ENCODE measurements around the gene PFDN1. TPM values are rescaled to one million over a fixed set of nuclear protein-coding genes. Genes with fewer than 3 reads are reported as not detected.

Gene PFDN1
- total RNA-seq, 6 experiments from 2014 or later, result 9.8 to 30.8 (median 14.7) TPM

DNA sequence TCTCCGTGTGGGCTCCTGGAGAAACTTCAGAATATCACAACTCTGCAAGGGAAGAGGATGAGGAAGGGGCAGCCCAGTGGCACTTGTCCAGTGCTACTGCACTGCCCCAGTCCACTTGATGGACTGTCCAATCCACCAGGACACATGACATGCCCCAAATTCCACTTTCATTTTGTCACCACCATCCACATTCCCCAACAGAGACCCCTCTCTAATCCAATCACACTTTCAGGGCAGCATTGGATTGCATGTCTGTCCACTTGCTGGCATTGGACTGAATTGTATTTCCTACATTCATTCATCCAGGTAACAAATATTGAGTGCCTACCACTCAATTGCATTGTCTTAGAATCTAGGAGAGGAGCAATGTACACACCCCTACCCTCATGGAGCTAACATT, 28.7 kb upstream of the PFDN1 start:
- Histone ChIP-seq H3K27ac (no peak overlapping the region), H3K27me3 (no peaks in the 10 kb centered on the region), H3K4me1 (peaks cover 0 to 16% (median 0%) of the 10 kb centered on the region in 4 donors), H3K36me3 (no peaks in the 10 kb centered on the region), H3K4me3 (no peak overlapping the region), H3K9me3 (no peaks in the 10 kb centered on the region)
- intact Hi-C loops (cut with DNase I), result no loop called here
- ATAC-seq, result no peak
- 83% methylated on average over 1 of the region's 1 CpG for WGBS (ENCODE audit: insufficient coverage, low coverage, low lambda C conversion rate, missing lambda C conversion rate)
- TF ChIP-seq, protein P1, sequence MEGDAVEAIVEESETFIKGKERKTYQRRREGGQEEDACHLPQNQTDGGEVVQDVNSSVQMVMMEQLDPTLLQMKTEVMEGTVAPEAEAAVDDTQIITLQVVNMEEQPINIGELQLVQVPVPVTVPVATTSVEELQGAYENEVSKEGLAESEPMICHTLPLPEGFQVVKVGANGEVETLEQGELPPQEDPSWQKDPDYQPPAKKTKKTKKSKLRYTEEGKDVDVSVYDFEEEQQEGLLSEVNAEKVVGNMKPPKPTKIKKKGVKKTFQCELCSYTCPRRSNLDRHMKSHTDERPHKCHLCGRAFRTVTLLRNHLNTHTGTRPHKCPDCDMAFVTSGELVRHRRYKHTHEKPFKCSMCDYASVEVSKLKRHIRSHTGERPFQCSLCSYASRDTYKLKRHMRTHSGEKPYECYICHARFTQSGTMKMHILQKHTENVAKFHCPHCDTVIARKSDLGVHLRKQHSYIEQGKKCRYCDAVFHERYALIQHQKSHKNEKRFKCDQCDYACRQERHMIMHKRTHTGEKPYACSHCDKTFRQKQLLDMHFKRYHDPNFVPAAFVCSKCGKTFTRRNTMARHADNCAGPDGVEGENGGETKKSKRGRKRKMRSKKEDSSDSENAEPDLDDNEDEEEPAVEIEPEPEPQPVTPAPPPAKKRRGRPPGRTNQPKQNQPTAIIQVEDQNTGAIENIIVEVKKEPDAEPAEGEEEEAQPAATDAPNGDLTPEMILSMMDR (IDR thresholded peaks at IDR 0.05), result no peak
- no peak for TF ChIP-seq POLR2A (IDR thresholded peaks at IDR 0.05)
- no peak for DNase-seq

GRCh38 chr5:140329739-140330481, 27.0 kb upstream of the PFDN1 start:
- Histone ChIP-seq H3K27me3 (no peaks in the 10 kb centered on the region), H3K9me3 (no peaks in the 10 kb centered on the region), H3K4me1 (peaks cover 0 to 10% (median 0%) of the 10 kb centered on the region in 4 donors), H3K4me3 (no peak overlapping the region), H3K36me3 (no peaks in the 10 kb centered on the region), H3K27ac (no peak overlapping the region)
- intact Hi-C loops (cut with DNase I), result no loop called here
- DNase-seq (no peak), ATAC-seq (peak; percentile 26 to 55 (median 42))
- 33% methylated on average over 2 of the region's 5 CpGs for WGBS (ENCODE audit: insufficient coverage, low coverage, low lambda C conversion rate, missing lambda C conversion rate)
- TF ChIP-seq, protein P1 (IDR thresholded peaks at IDR 0.05), result no peak
- TF ChIP-seq POLR2A (IDR thresholded peaks at IDR 0.05), result no peak

DNA sequence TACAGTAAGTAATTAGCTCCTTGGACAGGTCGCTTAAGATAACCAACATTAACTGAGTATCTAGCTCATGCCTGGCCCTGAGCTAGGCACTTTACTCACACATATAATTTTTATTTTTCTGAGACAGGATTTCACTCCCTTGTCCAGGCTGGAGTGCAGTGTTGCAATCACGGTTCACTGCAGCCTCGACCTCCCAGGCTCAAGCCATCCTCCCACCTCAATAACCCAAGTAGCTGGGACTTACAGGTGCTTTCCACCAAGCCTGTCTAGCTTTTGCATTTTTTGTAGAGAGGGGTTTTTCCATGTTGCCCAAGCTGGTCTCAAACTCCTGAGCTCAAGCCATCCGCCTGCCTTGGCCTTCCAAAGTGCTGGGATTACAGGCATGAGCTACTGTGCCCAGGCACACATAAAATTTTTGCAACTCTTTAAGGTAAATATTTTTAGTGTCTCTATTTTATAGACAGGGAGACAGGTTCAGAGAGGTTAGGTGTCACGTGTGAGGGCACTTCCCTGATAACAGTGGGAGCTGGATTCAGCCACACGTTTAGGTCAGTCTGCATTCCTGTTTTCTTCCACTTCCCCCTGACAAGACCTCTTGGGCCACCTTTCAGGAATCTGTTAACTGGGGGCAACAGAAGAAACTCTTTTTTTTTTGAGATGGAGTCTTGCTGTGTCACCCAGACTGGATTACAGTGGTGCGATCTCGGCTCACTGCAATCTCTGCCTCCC, 25.3 kb upstream of the PFDN1 start:
- no peak overlapping the region for H3K27ac ChIP-seq
- peaks cover 0 to 12% (median 0%) of the 10 kb centered on the region in 4 donors for H3K4me1 ChIP-seq
- DNase-seq (no peak), ATAC-seq (no peak)
- 70% methylated on average over 8 of the region's 8 CpGs for WGBS (ENCODE audit: insufficient coverage, low coverage, low lambda C conversion rate, missing lambda C conversion rate)
- TF ChIP-seq POLR2A (IDR thresholded peaks at IDR 0.05), result no peak
- TF ChIP-seq, protein P1 (IDR thresholded peaks at IDR 0.05), result no peak
- H3K36me3 ChIP-seq, result no peaks in the 10 kb centered on the region
- H3K27me3 ChIP-seq, result no peaks in the 10 kb centered on the region
- intact Hi-C loops (cut with DNase I), result no loop called here
- H3K4me3 ChIP-seq, result no peak overlapping the region
- no peaks in the 10 kb centered on the region for H3K9me3 ChIP-seq

DNA sequence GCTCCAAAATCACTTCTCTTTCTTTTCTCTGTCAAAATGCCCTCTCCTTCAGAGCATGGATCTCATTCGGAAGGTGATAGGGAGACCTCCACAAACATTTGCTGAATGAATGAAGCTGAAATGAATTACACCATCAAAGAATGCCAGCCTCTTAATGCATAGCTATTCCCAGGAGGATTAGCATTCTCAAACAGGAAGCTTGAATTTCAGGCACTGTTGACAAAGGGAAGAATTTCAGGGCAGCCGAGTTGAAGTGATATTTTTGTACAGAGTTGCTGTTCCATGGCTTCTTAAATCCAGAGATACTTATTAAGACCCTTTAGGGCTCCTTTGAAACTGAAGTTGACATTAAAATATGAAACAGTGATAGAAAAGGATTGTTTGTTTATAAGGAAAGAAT, 24.7 kb upstream of the PFDN1 start:
- DNase-seq, result no peak
- Histone ChIP-seq H3K27ac (no peak overlapping the region), H3K4me3 (no peak overlapping the region), H3K9me3 (no peaks in the 10 kb centered on the region), H3K27me3 (no peaks in the 10 kb centered on the region), H3K4me1 (peaks cover 0 to 9% (median 0%) of the 10 kb centered on the region in 4 donors), H3K36me3 (no peaks in the 10 kb centered on the region)
- TF ChIP-seq, protein P1 (IDR thresholded peaks at IDR 0.05), result no peak
- no peak for TF ChIP-seq POLR2A (IDR thresholded peaks at IDR 0.05)
- 71% methylated on average over 2 of the region's 2 CpGs for WGBS (ENCODE audit: insufficient coverage, low coverage, low lambda C conversion rate, missing lambda C conversion rate)
- intact Hi-C loops (cut with DNase I), result no loop called here
- no peak for ATAC-seq
